Panc1 (cell line): ENCODE data around the gene COLGALT1. TPM values are rescaled to one million over a fixed set of nuclear protein-coding genes. Genes with fewer than 3 reads are reported as not detected.
"Not testable (repeated sequence)": the region's sequence is repeated elsewhere in the genome, so short reads cannot be mapped to it uniquely, and the experiment has no call there.

Experiments
- ATAC-seq: fragments of 200-7000 bp; cut with Tn5 transposase; 2 replicates; pipeline ENCODE4 v1.9.1; 2020; ENCODE audit warnings: mild to moderate bottlenecking, moderate library complexity
- BruUV-seq: library from RNA; stranded (reverse); fragments of 400-500 nt; replicated peaks from 2 replicates; lab custom pipeline; 2021; lab: Mats Ljungman, UMichigan
- CTCF ChIA-PET: fragments of 300-600 bp; sonication (Branson Sonifier 250); formaldehyde crosslinking; loops from one replicate; lab custom pipeline; 2022; ENCODE audit warnings: antibody characterized with exemption; lab: Charles Lee
- POLR2A ChIA-PET: fragments of 300-600 bp; sonication (Branson Sonifier 250); formaldehyde crosslinking; loops from one replicate; lab custom pipeline; 2022; ENCODE audit warnings: antibody characterized with exemption; lab: Charles Lee
- DNase-seq: peaks from one replicate; pipeline ENCODE4 v3.0.0-alpha.2; 2010; ENCODE audit warnings: low read depth, low spot score
- H3K27ac ChIP-seq: 2 replicates; pipeline ENCODE4 v1.5.1; 2011; ENCODE audit warnings: mild to moderate bottlenecking, low read length, inconsistent platforms
- H3K27me3 ChIP-seq: fragments of 200-500 bp; sonication (Bioruptor generic); 2 replicates; pipeline ENCODE4 v1.6.0; 2014; ENCODE audit warnings: low read length, inconsistent platforms; ENCODE audit not compliant: control insufficient read depth, insufficient read depth
- H3K36me3 ChIP-seq: fragments of 200-500 bp; sonication (Bioruptor generic); 2 replicates; pipeline ENCODE4 v1.5.1; 2014; ENCODE audit warnings: inconsistent platforms, mild to moderate bottlenecking, low read length, moderate library complexity; ENCODE audit not compliant: control insufficient read depth, insufficient read depth
- H3K4me1 ChIP-seq: 2 replicates; pipeline ENCODE4 v1.5.1; 2011; ENCODE audit warnings: inconsistent platforms, mild to moderate bottlenecking, low read length, moderate library complexity; ENCODE audit not compliant: control insufficient read depth, insufficient read depth
- H3K4me3 ChIP-seq, 2 experiments: 2 replicates each; pipeline ENCODE4 v1.5.1; 2011 to 2012; ENCODE audit warnings: low read depth in 2 of 2, low read length in 2 of 2, mild to moderate bottlenecking in 2 of 2, inconsistent platforms in 1 of 2, moderate library complexity in 1 of 2
- H3K9me3 ChIP-seq: fragments of 200-500 bp; sonication (Bioruptor generic); 2 replicates; pipeline ENCODE4 v1.5.1; 2014; ENCODE audit warnings: low read depth, mild to moderate bottlenecking, inconsistent platforms, low read length, moderate library complexity; ENCODE audit not compliant: control insufficient read depth, insufficient read depth
- POLR2AphosphoS5 ChIP-seq: IDR thresholded peaks from 2 replicates; pipeline ENCODE4 v1.6.1; 2012; ENCODE audit warnings: mild to moderate bottlenecking, low read depth, low read length, moderate library complexity
- SIN3A ChIP-seq: IDR thresholded peaks from 2 replicates; pipeline ENCODE4 v1.6.1; 2012; ENCODE audit warnings: low read depth, mild to moderate bottlenecking, low read length, moderate library complexity, borderline replicate concordance; ENCODE audit not compliant: insufficient read depth
- TCF7L2 ChIP-seq: IDR thresholded peaks from 2 replicates; pipeline ENCODE4 v1.6.1; 2011; ENCODE audit warnings: mild to moderate bottlenecking, low read depth, low read length, inconsistent platforms
- in situ Hi-C: cut with HindIII; loops from 2 replicates; pipeline ENCODE4 v1.10.0; 2016; ENCODE audit warnings: low sequenced_read_pairs, low pct_unique_long_range_greater_than_20kb
- intact Hi-C: fragments of 100-400 bp; cut with micrococcal nuclease; formaldehyde crosslinking; loops from one replicate; pipeline ENCODE4 v1.10.0; 2022; ENCODE audit not compliant: unreplicated experiment
- total RNA-seq: library from RNA; stranded (reverse); gene quantifications from one replicate; pipeline ENCODE4 v1.2.1, GENCODE V29; 2021; ENCODE audit not compliant: unreplicated experiment
- TF ChIP-seq, protein P1 (sequence below), 2 experiments: IDR thresholded peaks; 2 replicates each; pipeline ENCODE4 v1.6.1; 2011 to 2012; ENCODE audit warnings: low read depth in 2 of 2, control low read depth in 1 of 2, low read length in 1 of 2, mild to moderate bottlenecking in 1 of 2, moderate library complexity in 1 of 2; ENCODE audit not compliant: insufficient read depth in 1 of 2
- TF ChIP-seq, protein P2 (sequence below): fragments of 450-650 bp; IDR thresholded peaks from 2 replicates; pipeline ENCODE4 v1.5.1; 2017; ENCODE audit warnings: mild to moderate bottlenecking

The COLGALT1 gene
- total RNA-seq, 1 experiment from 2014 or later, result 97.2 TPM

DNA sequence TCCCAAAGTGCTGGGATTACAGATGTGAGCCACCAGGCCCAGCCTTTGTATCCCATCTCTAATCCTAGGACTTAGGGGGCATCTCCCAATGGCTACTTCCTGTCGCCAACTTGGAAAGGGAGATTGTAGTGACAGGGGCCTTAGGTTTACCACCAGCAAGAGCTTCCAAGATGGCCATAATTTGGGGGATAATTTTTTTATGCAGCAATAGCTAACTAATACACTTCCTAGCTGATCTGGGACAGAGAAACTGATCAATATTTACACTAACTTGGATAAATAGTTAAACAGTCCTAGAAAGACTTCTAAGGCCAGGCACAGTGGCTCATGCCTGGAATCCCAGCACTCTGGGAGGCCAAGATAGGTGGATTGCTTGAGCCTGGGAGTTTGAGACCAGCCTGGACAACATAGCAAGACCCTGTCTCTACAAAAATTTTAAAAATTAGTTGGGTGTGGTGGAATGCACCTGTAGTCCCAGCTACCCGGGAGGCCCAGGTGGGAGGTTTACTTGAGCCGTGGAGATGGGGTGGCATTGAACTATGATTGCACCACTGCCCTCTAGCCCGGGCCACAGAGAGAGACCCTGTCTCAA is 5.3 kb upstream of the COLGALT1 start:
- H3K4me3 ChIP-seq, result no peak overlapping the region
- intact Hi-C loops (no loop called here), in situ Hi-C loops (no loop called here)
- H3K36me3 ChIP-seq, result no peaks in the 10 kb centered on the region
- TF ChIP-seq SIN3A, result no peak
- no peak for TF ChIP-seq TCF7L2
- TF ChIP-seq POLR2AphosphoS5, result no peak
- TF ChIP-seq, protein P1, sequence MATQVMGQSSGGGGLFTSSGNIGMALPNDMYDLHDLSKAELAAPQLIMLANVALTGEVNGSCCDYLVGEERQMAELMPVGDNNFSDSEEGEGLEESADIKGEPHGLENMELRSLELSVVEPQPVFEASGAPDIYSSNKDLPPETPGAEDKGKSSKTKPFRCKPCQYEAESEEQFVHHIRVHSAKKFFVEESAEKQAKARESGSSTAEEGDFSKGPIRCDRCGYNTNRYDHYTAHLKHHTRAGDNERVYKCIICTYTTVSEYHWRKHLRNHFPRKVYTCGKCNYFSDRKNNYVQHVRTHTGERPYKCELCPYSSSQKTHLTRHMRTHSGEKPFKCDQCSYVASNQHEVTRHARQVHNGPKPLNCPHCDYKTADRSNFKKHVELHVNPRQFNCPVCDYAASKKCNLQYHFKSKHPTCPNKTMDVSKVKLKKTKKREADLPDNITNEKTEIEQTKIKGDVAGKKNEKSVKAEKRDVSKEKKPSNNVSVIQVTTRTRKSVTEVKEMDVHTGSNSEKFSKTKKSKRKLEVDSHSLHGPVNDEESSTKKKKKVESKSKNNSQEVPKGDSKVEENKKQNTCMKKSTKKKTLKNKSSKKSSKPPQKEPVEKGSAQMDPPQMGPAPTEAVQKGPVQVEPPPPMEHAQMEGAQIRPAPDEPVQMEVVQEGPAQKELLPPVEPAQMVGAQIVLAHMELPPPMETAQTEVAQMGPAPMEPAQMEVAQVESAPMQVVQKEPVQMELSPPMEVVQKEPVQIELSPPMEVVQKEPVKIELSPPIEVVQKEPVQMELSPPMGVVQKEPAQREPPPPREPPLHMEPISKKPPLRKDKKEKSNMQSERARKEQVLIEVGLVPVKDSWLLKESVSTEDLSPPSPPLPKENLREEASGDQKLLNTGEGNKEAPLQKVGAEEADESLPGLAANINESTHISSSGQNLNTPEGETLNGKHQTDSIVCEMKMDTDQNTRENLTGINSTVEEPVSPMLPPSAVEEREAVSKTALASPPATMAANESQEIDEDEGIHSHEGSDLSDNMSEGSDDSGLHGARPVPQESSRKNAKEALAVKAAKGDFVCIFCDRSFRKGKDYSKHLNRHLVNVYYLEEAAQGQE (IDR thresholded peaks at IDR 0.05; ENCODE audit: insufficient read depth in 1 of 2, low read depth in 2 of 2, low read length in 1 of 2), result no peak
- TF ChIP-seq, protein P2, sequence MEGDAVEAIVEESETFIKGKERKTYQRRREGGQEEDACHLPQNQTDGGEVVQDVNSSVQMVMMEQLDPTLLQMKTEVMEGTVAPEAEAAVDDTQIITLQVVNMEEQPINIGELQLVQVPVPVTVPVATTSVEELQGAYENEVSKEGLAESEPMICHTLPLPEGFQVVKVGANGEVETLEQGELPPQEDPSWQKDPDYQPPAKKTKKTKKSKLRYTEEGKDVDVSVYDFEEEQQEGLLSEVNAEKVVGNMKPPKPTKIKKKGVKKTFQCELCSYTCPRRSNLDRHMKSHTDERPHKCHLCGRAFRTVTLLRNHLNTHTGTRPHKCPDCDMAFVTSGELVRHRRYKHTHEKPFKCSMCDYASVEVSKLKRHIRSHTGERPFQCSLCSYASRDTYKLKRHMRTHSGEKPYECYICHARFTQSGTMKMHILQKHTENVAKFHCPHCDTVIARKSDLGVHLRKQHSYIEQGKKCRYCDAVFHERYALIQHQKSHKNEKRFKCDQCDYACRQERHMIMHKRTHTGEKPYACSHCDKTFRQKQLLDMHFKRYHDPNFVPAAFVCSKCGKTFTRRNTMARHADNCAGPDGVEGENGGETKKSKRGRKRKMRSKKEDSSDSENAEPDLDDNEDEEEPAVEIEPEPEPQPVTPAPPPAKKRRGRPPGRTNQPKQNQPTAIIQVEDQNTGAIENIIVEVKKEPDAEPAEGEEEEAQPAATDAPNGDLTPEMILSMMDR, result no peak
- no peaks in the 10 kb centered on the region for H3K27me3 ChIP-seq
- H3K4me1 ChIP-seq, result peaks cover 3% of the 10 kb centered on the region; the same call in 1 of the 2 replicates
- CTCF ChIA-PET, result no interaction called here
- POLR2A ChIA-PET, result no interaction called here
- no TSS peak for BruUV-seq
- ATAC-seq, result no peak
- DNase-seq, result no peak
- no peak overlapping the region for H3K27ac ChIP-seq
- no peaks in the 10 kb centered on the region for H3K9me3 ChIP-seq

DNA sequence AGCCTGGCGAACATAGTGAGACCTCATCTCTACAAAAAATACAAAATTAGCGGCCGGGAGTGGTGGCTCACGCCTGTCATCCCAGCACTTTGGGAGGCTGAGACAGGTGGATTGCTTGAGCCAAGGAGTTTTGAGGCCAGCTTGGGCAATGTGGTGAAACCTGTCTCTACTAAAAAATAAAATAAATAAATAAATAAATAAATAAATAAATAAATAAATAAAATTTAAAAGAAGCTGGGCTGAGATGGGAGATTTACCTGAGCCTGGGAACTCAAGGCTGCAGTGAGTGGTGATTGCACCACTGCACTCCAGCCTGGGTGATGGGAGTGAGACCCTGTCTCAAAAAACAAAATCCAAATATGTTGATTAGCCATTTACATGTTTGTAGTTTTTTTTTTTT is 2.7 kb upstream of the COLGALT1 start:
- H3K4me1 ChIP-seq, intact Hi-C loops, ATAC-seq, BruUV-seq, H3K9me3 ChIP-seq, H3K4me3 ChIP-seq, H3K27ac ChIP-seq, POLR2A ChIA-PET, H3K36me3 ChIP-seq, H3K27me3 ChIP-seq, CTCF ChIA-PET, DNase-seq, in situ Hi-C loops: not testable (repeated sequence)

DNA sequence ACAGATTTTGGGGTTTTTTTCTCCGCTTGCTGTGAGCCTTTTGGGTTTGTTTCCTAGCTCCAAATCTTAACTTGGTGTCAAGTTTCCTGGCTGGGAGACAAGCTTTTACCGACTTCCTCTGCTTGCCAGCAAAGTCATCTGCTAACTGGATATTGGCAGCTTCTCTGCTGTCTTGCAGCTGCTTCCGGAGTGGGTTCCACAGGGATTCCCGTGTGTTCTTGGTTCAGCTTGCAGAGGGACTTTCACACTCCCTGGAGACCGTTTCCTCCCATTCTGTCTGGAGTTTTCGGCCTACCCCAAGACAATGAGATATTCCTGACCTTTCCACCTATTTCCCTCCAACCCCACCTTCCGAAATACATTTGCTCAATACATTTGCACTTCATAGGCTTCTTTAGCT is 2.2 kb upstream of the COLGALT1 start:
- H3K9me3 ChIP-seq, result no peaks in the 10 kb centered on the region
- ChIA-PET POLR2A (no interaction called here), CTCF (no interaction called here)
- no peak for ATAC-seq
- no peaks in the 10 kb centered on the region for H3K27me3 ChIP-seq
- no TSS peak for BruUV-seq
- H3K4me3 ChIP-seq, result no peak overlapping the region
- DNase-seq, result no peak
- no peak for TF ChIP-seq SIN3A
- no peak for TF ChIP-seq POLR2AphosphoS5
- TF ChIP-seq, protein P1 (IDR thresholded peaks at IDR 0.05; ENCODE audit: insufficient read depth in 1 of 2, low read depth in 2 of 2, low read length in 1 of 2), result no peak
- TF ChIP-seq TCF7L2, result no peak
- TF ChIP-seq, protein P2, result no peak
- no peaks in the 10 kb centered on the region; the same call in 1 of the 2 replicates for H3K36me3 ChIP-seq
- H3K4me1 ChIP-seq, result peaks cover 7% of the 10 kb centered on the region; the same call in 1 of the 2 replicates
- in situ Hi-C loops, result no loop called here
- intact Hi-C loops, result no loop called here
- no peak overlapping the region for H3K27ac ChIP-seq
